Neural cell (in vitro differentiated cells): ENCODE data around the gene SLC9A3.

Experiments
- CTCF ChIP-seq: fragments of 450-650 bp; IDR thresholded peaks from 2 replicates; pipeline ENCODE4 v1.5.1; 2014; ENCODE audit warnings: antibody characterized with exemption, mild to moderate bottlenecking, moderate library complexity; ENCODE audit not compliant: poor library complexity, severe bottlenecking
- EP300 ChIP-seq: fragments of 450-650 bp; conservative IDR thresholded peaks from 2 replicates; pipeline ENCODE4 v1.6.1; 2014; ENCODE audit warnings: antibody characterized with exemption, mild to moderate bottlenecking, moderate library complexity; ENCODE audit not compliant: poor library complexity, severe bottlenecking
- EZH2 ChIP-seq: fragments of 200-600, 300-800 bp; shearing (Covaris generic), sonication (generic); IDR thresholded peaks from 2 replicates; pipeline ENCODE4 v1.6.1; 2014; ENCODE audit warnings: antibody characterized with exemption, low read length, borderline replicate concordance, mild to moderate bottlenecking; ENCODE audit not compliant: insufficient read depth, poor library complexity, severe bottlenecking
- MXI1 ChIP-seq: fragments of 450-650 bp; conservative IDR thresholded peaks from 2 replicates; pipeline ENCODE4 v1.6.1; 2014; ENCODE audit warnings: antibody characterized with exemption, mild to moderate bottlenecking; ENCODE audit not compliant: poor library complexity, severe bottlenecking
- RAD21 ChIP-seq: fragments of 450-650 bp; conservative IDR thresholded peaks from 2 replicates; pipeline ENCODE4 v1.6.1; 2014; ENCODE audit warnings: antibody characterized with exemption, mild to moderate bottlenecking, moderate library complexity
- REST ChIP-seq: IDR thresholded peaks from 2 replicates; pipeline ENCODE4 v1.6.1; 2012; ENCODE audit warnings: borderline replicate concordance
- TAF1 ChIP-seq: IDR thresholded peaks from 2 replicates; pipeline ENCODE4 v1.6.1; 2012; ENCODE audit warnings: low read depth

GRCh38 chr5:435961-436640, 88.1 kb downstream of the SLC9A3 start:
- TF ChIP-seq CTCF (no peak), RAD21 (no peak), TAF1 (no peak), REST (no peak), MXI1 (no peak), EZH2 (no peak), EP300 (no peak)
